ENCODE measurements around the gene PAK6.

PAK6 gene

DNA sequence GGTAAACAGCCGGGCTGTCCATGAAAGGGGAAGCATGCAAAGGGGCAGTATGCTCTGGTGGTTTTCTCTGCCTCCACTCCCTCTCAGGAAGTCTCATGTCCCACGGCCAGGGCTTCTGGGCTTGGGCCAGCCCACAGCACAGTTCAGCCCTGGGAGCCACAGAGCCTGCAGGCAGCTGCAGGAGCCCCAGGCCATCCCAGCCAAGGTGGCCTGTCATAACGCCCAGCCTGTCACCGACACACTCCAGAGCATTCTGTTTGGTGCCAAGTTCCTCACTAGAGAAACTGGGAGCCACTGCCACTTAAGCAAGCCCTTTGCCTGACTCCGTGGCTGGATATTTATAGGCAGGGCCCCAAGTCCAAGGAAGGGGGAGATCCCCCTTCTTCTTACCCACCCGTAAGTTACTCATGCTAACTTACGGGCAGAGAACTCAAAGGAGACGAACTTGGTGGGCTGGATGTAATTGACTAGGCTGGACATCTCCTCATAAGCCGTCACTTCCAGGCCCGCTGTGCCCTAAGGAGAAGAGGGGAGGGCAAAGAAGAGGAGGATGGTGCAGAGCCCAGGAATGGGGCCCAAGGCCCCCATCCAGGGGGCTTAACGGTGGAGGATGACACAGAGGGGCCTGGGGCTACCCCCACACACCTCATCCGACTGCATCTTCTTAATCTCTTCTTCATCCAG is 57.2 kb downstream of the PAK6 start:
- Histone ChIP-seq H3K4me2 (ENCODE audit: low read depth, low read length, poor library complexity, severe bottlenecking) (no peak overlapping the region), H4K20me1 (ENCODE audit: insufficient read depth, low read length, poor library complexity, severe bottlenecking) (no peaks in the 10 kb centered on the region), H3K36me3 (ENCODE audit: insufficient read depth, low read length) (peaks cover 14% of the 10 kb centered on the region; the same call in 1 of the 2 replicates), H2AFZ (ENCODE audit: low read length) (no peak overlapping the region), H3K9me3 (ENCODE audit: insufficient read depth, low read depth, low read length) (peaks cover 5% of the 10 kb centered on the region; the same call in 1 of the 2 replicates), H3K4me1 (ENCODE audit: insufficient read depth, low read length, poor library complexity, severe bottlenecking) (peaks cover 4% of the 10 kb centered on the region), H3K4me3 (ENCODE audit: low read length, poor library complexity, severe bottlenecking) (no peak overlapping the region), H3K9me2 (replicated peaks; ENCODE audit: low read depth, low read length) (no peaks in the 10 kb centered on the region), H3K27me3 (ENCODE audit: insufficient read depth, low read length, poor library complexity, severe bottlenecking) (no peaks in the 10 kb centered on the region), H3K9ac (ENCODE audit: low read depth, low read length, poor library complexity, severe bottlenecking) (no peak overlapping the region), H3K79me2 (ENCODE audit: insufficient read depth, low read length) (no peaks in the 10 kb centered on the region), H3F3A (ENCODE audit: low read depth) (no peaks in the 10 kb centered on the region)
- TF ChIP-seq, protein P1, sequence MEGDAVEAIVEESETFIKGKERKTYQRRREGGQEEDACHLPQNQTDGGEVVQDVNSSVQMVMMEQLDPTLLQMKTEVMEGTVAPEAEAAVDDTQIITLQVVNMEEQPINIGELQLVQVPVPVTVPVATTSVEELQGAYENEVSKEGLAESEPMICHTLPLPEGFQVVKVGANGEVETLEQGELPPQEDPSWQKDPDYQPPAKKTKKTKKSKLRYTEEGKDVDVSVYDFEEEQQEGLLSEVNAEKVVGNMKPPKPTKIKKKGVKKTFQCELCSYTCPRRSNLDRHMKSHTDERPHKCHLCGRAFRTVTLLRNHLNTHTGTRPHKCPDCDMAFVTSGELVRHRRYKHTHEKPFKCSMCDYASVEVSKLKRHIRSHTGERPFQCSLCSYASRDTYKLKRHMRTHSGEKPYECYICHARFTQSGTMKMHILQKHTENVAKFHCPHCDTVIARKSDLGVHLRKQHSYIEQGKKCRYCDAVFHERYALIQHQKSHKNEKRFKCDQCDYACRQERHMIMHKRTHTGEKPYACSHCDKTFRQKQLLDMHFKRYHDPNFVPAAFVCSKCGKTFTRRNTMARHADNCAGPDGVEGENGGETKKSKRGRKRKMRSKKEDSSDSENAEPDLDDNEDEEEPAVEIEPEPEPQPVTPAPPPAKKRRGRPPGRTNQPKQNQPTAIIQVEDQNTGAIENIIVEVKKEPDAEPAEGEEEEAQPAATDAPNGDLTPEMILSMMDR (conservative IDR thresholded peaks at IDR 0.05; ENCODE audit: low read length): no peak
- TF ChIP-seq EZH2phosphoT487 (IDR thresholded peaks at IDR 0.05; ENCODE audit: borderline replicate concordance): no peak

DNA sequence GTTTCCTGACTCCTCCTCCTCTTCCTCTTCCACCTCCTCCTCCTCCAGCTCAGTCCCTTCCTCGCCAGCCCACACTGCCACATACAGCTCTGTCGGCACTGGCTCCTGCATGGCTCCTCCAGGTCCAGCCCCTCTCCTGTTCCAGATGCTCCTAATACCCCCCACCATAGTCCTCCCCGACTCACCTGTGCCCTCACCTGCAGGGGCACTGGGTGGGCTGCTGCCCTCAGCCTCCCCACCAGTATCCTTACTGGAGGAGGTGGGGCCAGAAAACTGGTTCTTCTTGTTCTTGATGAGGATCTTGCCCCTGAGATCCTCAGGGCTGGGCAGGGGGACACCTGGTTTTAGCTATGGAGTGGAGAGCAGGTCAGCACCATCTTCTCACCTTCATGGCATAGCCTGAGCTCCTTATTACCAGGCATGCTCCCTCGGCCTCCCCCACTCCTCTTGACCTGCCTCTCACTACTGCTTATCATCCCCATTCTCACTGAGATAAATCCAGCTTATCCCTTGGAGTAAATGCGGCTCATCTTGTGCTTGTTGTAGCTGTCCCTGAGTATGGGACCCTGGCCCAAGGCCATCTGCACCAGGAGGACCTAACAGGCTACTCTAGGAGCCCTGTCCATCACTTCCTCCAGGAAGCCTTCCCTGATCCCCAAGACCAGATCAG is 57.8 kb downstream of the PAK6 start:
- H3K79me2 ChIP-seq (ENCODE audit: insufficient read depth, low read length): no peaks in the 10 kb centered on the region
- peaks cover 4% of the 10 kb centered on the region for H3K4me1 ChIP-seq (ENCODE audit: insufficient read depth, low read length, poor library complexity, severe bottlenecking)
- no peak overlapping the region for H3K9ac ChIP-seq (ENCODE audit: low read depth, low read length, poor library complexity, severe bottlenecking)
- peaks cover 5% of the 10 kb centered on the region; the same call in 1 of the 2 replicates for H3K9me3 ChIP-seq (ENCODE audit: insufficient read depth, low read depth, low read length)
- peaks cover 19% of the 10 kb centered on the region; the same call in 1 of the 2 replicates for H3K36me3 ChIP-seq (ENCODE audit: insufficient read depth, low read length)
- H2AFZ ChIP-seq (ENCODE audit: low read length): no peak overlapping the region
- TF ChIP-seq, protein P1 (conservative IDR thresholded peaks at IDR 0.05; ENCODE audit: low read length): no peak
- no peak for TF ChIP-seq EZH2phosphoT487 (IDR thresholded peaks at IDR 0.05; ENCODE audit: borderline replicate concordance)
- no peaks in the 10 kb centered on the region for H3F3A ChIP-seq (ENCODE audit: low read depth)
- no peak overlapping the region for H3K4me2 ChIP-seq (ENCODE audit: low read depth, low read length, poor library complexity, severe bottlenecking)
- no peaks in the 10 kb centered on the region for H3K9me2 ChIP-seq (replicated peaks; ENCODE audit: low read depth, low read length)
- H4K20me1 ChIP-seq (ENCODE audit: insufficient read depth, low read length, poor library complexity, severe bottlenecking): no peaks in the 10 kb centered on the region
- H3K27me3 ChIP-seq (ENCODE audit: insufficient read depth, low read length, poor library complexity, severe bottlenecking): no peaks in the 10 kb centered on the region
- no peak overlapping the region for H3K4me3 ChIP-seq (ENCODE audit: low read length, poor library complexity, severe bottlenecking)

DNA sequence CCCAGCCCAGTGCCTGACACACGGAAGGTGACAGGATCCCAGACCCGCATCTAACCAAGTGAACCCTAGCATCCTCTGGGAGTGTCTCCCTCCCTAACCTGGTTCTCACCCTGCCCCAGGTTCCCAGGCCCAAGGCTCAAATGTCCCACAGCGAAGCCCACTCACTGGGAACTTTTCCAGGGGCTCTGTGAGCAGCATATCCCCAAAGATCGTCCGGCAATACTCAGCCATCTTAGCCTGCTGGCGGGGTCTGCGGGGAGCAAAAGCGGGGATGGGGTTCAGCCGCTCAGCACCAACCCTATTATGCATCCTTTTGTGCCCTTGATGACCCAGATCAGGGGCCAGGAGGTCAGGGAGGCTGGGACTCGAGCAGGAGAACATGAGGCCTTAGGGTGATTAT is 58.5 kb downstream of the PAK6 start:
- H3K4me2 ChIP-seq (ENCODE audit: low read depth, low read length, poor library complexity, severe bottlenecking): no peak overlapping the region
- no peak overlapping the region for H2AFZ ChIP-seq (ENCODE audit: low read length)
- H3K4me3 ChIP-seq (ENCODE audit: low read length, poor library complexity, severe bottlenecking): no peak overlapping the region
- H3K4me1 ChIP-seq (ENCODE audit: insufficient read depth, low read length, poor library complexity, severe bottlenecking): peaks cover 4% of the 10 kb centered on the region
- H3K27me3 ChIP-seq (ENCODE audit: insufficient read depth, low read length, poor library complexity, severe bottlenecking): no peaks in the 10 kb centered on the region
- peaks cover 25% of the 10 kb centered on the region; the same call in 1 of the 2 replicates for H3K36me3 ChIP-seq (ENCODE audit: insufficient read depth, low read length)
- no peaks in the 10 kb centered on the region for H3K9me2 ChIP-seq (replicated peaks; ENCODE audit: low read depth, low read length)
- H3K9me3 ChIP-seq (ENCODE audit: insufficient read depth, low read depth, low read length): peaks cover 5% of the 10 kb centered on the region; the same call in 1 of the 2 replicates
- H3F3A ChIP-seq (ENCODE audit: low read depth): no peaks in the 10 kb centered on the region
- H3K79me2 ChIP-seq (ENCODE audit: insufficient read depth, low read length): peaks cover 2% of the 10 kb centered on the region; the same call in 1 of the 2 replicates
- no peak overlapping the region for H3K9ac ChIP-seq (ENCODE audit: low read depth, low read length, poor library complexity, severe bottlenecking)
- no peaks in the 10 kb centered on the region for H4K20me1 ChIP-seq (ENCODE audit: insufficient read depth, low read length, poor library complexity, severe bottlenecking)
- TF ChIP-seq, protein P1 (conservative IDR thresholded peaks at IDR 0.05; ENCODE audit: low read length): no peak
- no peak for TF ChIP-seq EZH2phosphoT487 (IDR thresholded peaks at IDR 0.05; ENCODE audit: borderline replicate concordance)

Data from Loucy (cell line).